IMR-90 (cell line): ENCODE results near the gene PREP. TPM values are rescaled to one million over a fixed set of nuclear protein-coding genes. Genes with fewer than 3 reads are reported as not detected.

Experiments used
- ATAC-seq: fragments of 200-7000 bp; cut with Tn5 transposase; 2 replicates; pipeline ENCODE4 v1.9.1; 2020; ENCODE audit warnings: low read depth, mild to moderate bottlenecking, moderate library complexity
- BruUV-seq: library from RNA; stranded (reverse); fragments of 400-500 nt; replicated peaks from 2 replicates; lab custom pipeline; 2021; lab: Mats Ljungman, UMichigan
- CTCF ChIA-PET: fragments of 300-600 bp; formaldehyde crosslinking; extraction: SDS; loops from one replicate; lab custom pipeline; 2021; ENCODE audit warnings: antibody characterized with exemption; lab: Yijun Ruan, JAX
- POLR2A ChIA-PET: fragments of 300-600 bp; sonication (Branson Sonifier 250); formaldehyde crosslinking; loops from one replicate; lab custom pipeline; 2022; ENCODE audit warnings: antibody characterized with exemption; ENCODE audit not compliant: unreplicated experiment; lab: Charles Lee
- DNase-seq: peaks from one replicate; pipeline ENCODE4 v3.0.0; 2013
- H2AFZ ChIP-seq: replicated peaks from 2 replicates; pipeline ENCODE3; 2013; ENCODE audit warnings: low read length, mild to moderate bottlenecking; ENCODE audit not compliant: poor library complexity
- H2AK5ac ChIP-seq: 2 replicates; pipeline ENCODE4 v1.6.1; 2013; ENCODE audit warnings: low read depth, low read length, inconsistent platforms
- H2AK9ac ChIP-seq: replicated peaks from 2 replicates; pipeline ENCODE3; 2013; ENCODE audit warnings: mild to moderate bottlenecking, low read depth, low read length, moderate library complexity; ENCODE audit not compliant: poor library complexity
- H2BK120ac ChIP-seq: 2 replicates; pipeline ENCODE4 v1.6.1; 2013; ENCODE audit warnings: low read depth, low read length, inconsistent platforms
- H2BK15ac ChIP-seq: 3 replicates; pipeline ENCODE4 v1.6.1; 2013; ENCODE audit warnings: low read depth, low read length, inconsistent platforms
- H2BK20ac ChIP-seq: 2 replicates; pipeline ENCODE4 v1.6.1; 2013; ENCODE audit warnings: low read depth, mild to moderate bottlenecking, inconsistent platforms, low read length, moderate library complexity
- H2BK5ac ChIP-seq: 2 replicates; pipeline ENCODE4 v1.6.1; 2013; ENCODE audit warnings: mild to moderate bottlenecking, low read depth, low read length, inconsistent platforms; ENCODE audit not compliant: poor library complexity, severe bottlenecking
- H3K14ac ChIP-seq: replicated peaks from 2 replicates; pipeline ENCODE4 v1.6.1; 2013; ENCODE audit warnings: low read depth, low read length, inconsistent platforms
- H3K18ac ChIP-seq: 2 replicates; pipeline ENCODE4 v1.6.1; 2013; ENCODE audit warnings: low read depth, low read length, control low read depth
- H3K23ac ChIP-seq: 2 replicates; pipeline ENCODE4 v1.6.1; 2013; ENCODE audit warnings: low read depth, low read length, inconsistent platforms
- H3K27ac ChIP-seq: 2 replicates; pipeline ENCODE4 v1.5.1; 2013; ENCODE audit warnings: mild to moderate bottlenecking, control low read depth, low read length; ENCODE audit not compliant: insufficient read depth
- H3K27me3 ChIP-seq: 2 replicates; pipeline ENCODE4 v1.6.1; 2013; ENCODE audit warnings: low read length; ENCODE audit not compliant: control insufficient read depth, insufficient read depth
- H3K36me3 ChIP-seq: 2 replicates; pipeline ENCODE4 v1.6.1; 2013; ENCODE audit warnings: low read length, mixed read lengths; ENCODE audit not compliant: control insufficient read depth, insufficient read depth
- H3K4ac ChIP-seq: 2 replicates; pipeline ENCODE4 v1.6.1; 2013; ENCODE audit warnings: low read depth, low read length, inconsistent platforms
- H3K4me1 ChIP-seq: 2 replicates; pipeline ENCODE4 v1.6.1; 2013; ENCODE audit warnings: low read length, mixed read lengths; ENCODE audit not compliant: control insufficient read depth, insufficient read depth
- H3K4me2 ChIP-seq: 2 replicates; pipeline ENCODE4 v1.6.1; 2013; ENCODE audit warnings: low read depth, mild to moderate bottlenecking, control low read depth, low read length, moderate library complexity
- H3K4me3 ChIP-seq: 2 replicates; pipeline ENCODE4 v1.5.1; 2013; ENCODE audit warnings: low read depth, mild to moderate bottlenecking, control low read depth, low read length, moderate library complexity; ENCODE audit not compliant: insufficient read depth
- H3K56ac ChIP-seq: 2 replicates; pipeline ENCODE4 v1.6.1; 2013; ENCODE audit warnings: low read length, inconsistent platforms; ENCODE audit not compliant: insufficient read depth; ENCODE audit errors: extremely low read depth
- H3K79me1 ChIP-seq, 2 experiments: 2 replicates each; pipeline ENCODE4 v1.6.1; 2013; ENCODE audit warnings: low read length in 2 of 2, inconsistent platforms in 1 of 2, low read depth in 1 of 2
- H3K9ac ChIP-seq: 2 replicates; pipeline ENCODE4 v1.6.1; 2013; ENCODE audit warnings: low read depth, low read length, control low read depth
- H3K9me1 ChIP-seq: 2 replicates; pipeline ENCODE4 v1.6.1; 2013; ENCODE audit warnings: low read length, inconsistent platforms; ENCODE audit not compliant: insufficient read depth
- H3K9me3 ChIP-seq: 2 replicates; pipeline ENCODE4 v1.6.1; 2013; ENCODE audit warnings: low read length; ENCODE audit not compliant: control insufficient read depth, insufficient read depth
- H4K20me1 ChIP-seq: 2 replicates; pipeline ENCODE4 v1.6.1; 2013; ENCODE audit warnings: low read length, inconsistent platforms; ENCODE audit not compliant: insufficient read depth
- H4K5ac ChIP-seq: 2 replicates; pipeline ENCODE4 v1.6.1; 2013; ENCODE audit warnings: mild to moderate bottlenecking, low read depth, low read length, control low read depth
- H4K8ac ChIP-seq, 2 experiments: 2 replicates each; pipeline ENCODE4 v1.6.1; 2013; ENCODE audit warnings: low read depth in 2 of 2, low read length in 2 of 2, control low read depth in 1 of 2, inconsistent platforms in 1 of 2
- H4K91ac ChIP-seq: 2 replicates; pipeline ENCODE4 v1.6.1; 2013; ENCODE audit warnings: low read depth, low read length, inconsistent platforms; ENCODE audit not compliant: insufficient read depth
- BHLHE40 ChIP-seq: fragments of 150-350 bp; IDR thresholded peaks from 2 replicates; pipeline ENCODE4 v1.6.1; 2016; ENCODE audit warnings: mild to moderate bottlenecking, low read depth, low read length
- CEBPB ChIP-seq: IDR thresholded peaks from 2 replicates; pipeline ENCODE4 v1.6.1; 2012; ENCODE audit warnings: low read depth, low read length, improper control_type of control experiment
- CHD1 ChIP-seq: IDR thresholded peaks from 2 replicates; pipeline ENCODE4 v1.6.1; 2012; ENCODE audit warnings: low read depth, low read length, improper control_type of control experiment
- CTCF ChIP-seq: conservative IDR thresholded peaks from 2 replicates; pipeline ENCODE4 v1.5.1; 2012; ENCODE audit warnings: mild to moderate bottlenecking, low read depth, low read length, improper control_type of control experiment
- FOS ChIP-seq: fragments of 150-350 bp; IDR thresholded peaks from 2 replicates; pipeline ENCODE4 v1.6.1; 2016; ENCODE audit warnings: low read depth, low read length
- MAFK ChIP-seq: IDR thresholded peaks from 2 replicates; pipeline ENCODE4 v1.6.1; 2012; ENCODE audit warnings: low read depth, low read length, improper control_type of control experiment
- MAZ ChIP-seq: IDR thresholded peaks from 2 replicates; pipeline ENCODE4 v1.6.1; 2012; ENCODE audit warnings: low read depth, mild to moderate bottlenecking, low read length, improper control_type of control experiment, moderate library complexity, borderline replicate concordance
- MXI1 ChIP-seq: IDR thresholded peaks from 2 replicates; pipeline ENCODE4 v1.6.1; 2012; ENCODE audit warnings: low read depth, mild to moderate bottlenecking, low read length, moderate library complexity, borderline replicate concordance
- NFE2L2 ChIP-seq: fragments of 150-350 bp; IDR thresholded peaks from 2 replicates; pipeline ENCODE4 v1.6.1; 2016; ENCODE audit warnings: low read depth, mild to moderate bottlenecking, low read length
- POLR2A ChIP-seq: IDR thresholded peaks from 2 replicates; pipeline ENCODE4 v1.6.1; 2012; ENCODE audit warnings: mild to moderate bottlenecking, low read depth, low read length
- RAD21 ChIP-seq: IDR thresholded peaks from 2 replicates; pipeline ENCODE4 v1.6.1; 2012; ENCODE audit warnings: low read length, improper control_type of control experiment
- RCOR1 ChIP-seq: IDR thresholded peaks from 2 replicates; pipeline ENCODE4 v1.6.1; 2012; ENCODE audit warnings: mild to moderate bottlenecking, low read length, improper control_type of control experiment; ENCODE audit not compliant: insufficient replicate concordance
- RFX5 ChIP-seq: IDR thresholded peaks from 2 replicates; pipeline ENCODE4 v1.8.0; 2012; ENCODE audit warnings: low read depth, mild to moderate bottlenecking, low read length, moderate library complexity
- SMC3 ChIP-seq: fragments of 150-350 bp; IDR thresholded peaks from 2 replicates; pipeline ENCODE4 v1.6.1; 2016; ENCODE audit warnings: low read depth, mild to moderate bottlenecking, antibody characterized with exemption, low read length, moderate library complexity
- WGBS, 2 experiments: methylation state at CpG; one replicate each; pipeline versions ENCODE4 v1.1.5 to v1.1.7; 2013; ENCODE audit warnings: missing lambda C conversion rate in 2 of 2; ENCODE audit not compliant: insufficient read length in 1 of 2; ENCODE audit errors: extremely low coverage in 2 of 2; 5-methylcytosine and 5-hydroxymethylcytosine counted together
- dilution Hi-C: fragments of 300-500 bp; cut with HindIII; formaldehyde crosslinking; loops from one replicate; pipeline ENCODE4 v1.14.3; 2018; ENCODE audit warnings: low sequenced_read_pairs; ENCODE audit not compliant: unreplicated experiment
- in situ Hi-C: fragments of 300-500 bp; cut with MboI; formaldehyde crosslinking; loops from 3 replicates; pipeline ENCODE4 v1.14.3; 2019; ENCODE audit warnings: low sequenced_read_pairs, inconsistent platforms, mixed read lengths
- intact Hi-C: fragments of 100-400 bp; cut with micrococcal nuclease; formaldehyde crosslinking; loops from 2 replicates; pipeline ENCODE4 v1.10.0; 2022
- polyA plus RNA-seq, 3 experiments: library from polyadenylated mRNA; depleted of rRNA; stranded (reverse); fragments of >200 nt; gene quantifications; 2 replicates each; pipeline ENCODE4 v1.2.3, GENCODE V29; 2012; ENCODE audit warnings: low replicate concordance in 1 of 3
- total RNA-seq: library from RNA; depleted of rRNA; stranded (reverse); fragments of >200 nt; gene quantifications from 2 replicates; pipeline ENCODE4 v1.2.3, GENCODE V29; 2012
- TF ChIP-seq, protein P1 (sequence below): fragments of 150-350 bp; IDR thresholded peaks from 2 replicates; pipeline ENCODE4 v1.6.1; 2017; ENCODE audit warnings: mild to moderate bottlenecking, antibody characterized with exemption, low read length, low read depth
- TF ChIP-seq, protein P2 (sequence below): fragments of 150-350 bp; IDR thresholded peaks from 2 replicates; pipeline ENCODE4 v1.6.1; 2016; ENCODE audit warnings: low read depth, mild to moderate bottlenecking, low read length, moderate library complexity, borderline replicate concordance

PREP gene
- total and polyA plus RNA-seq, 2 of the 4 experiments (the other 2 are of a cell fraction) = 21.0 to 25.7 TPM

DNA sequence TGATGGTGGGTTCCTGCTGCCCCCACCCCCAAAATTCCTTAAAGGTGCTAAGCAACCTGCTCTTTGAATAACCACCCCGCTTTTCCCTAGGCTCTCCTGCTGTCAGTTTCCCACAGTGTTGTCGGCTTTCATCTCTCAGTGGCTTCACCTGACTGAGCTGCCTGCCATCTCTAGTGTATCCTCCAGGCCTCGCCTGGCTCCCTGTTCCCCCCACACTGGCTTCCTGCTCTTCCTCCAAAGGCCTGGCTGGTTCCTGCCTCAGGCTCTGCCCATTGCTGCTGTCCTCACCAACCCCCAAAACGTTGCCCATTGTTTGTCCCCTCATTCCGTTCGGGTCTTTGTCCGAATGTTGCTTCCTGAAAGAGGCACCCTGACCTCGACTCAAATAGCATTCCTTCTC, 129.3 kb downstream of the PREP start:
- no peak overlapping the region for H3K4me3 ChIP-seq
- no peak overlapping the region for H2AFZ ChIP-seq
- no peak overlapping the region for H3K4me2 ChIP-seq
- peaks cover 4% of the 10 kb centered on the region; the same call in 1 of the 2 replicates for H3K4me1 ChIP-seq
- peaks cover 9% of the 10 kb centered on the region for H3K36me3 ChIP-seq
- no peaks in the 10 kb centered on the region for H3K27me3 ChIP-seq
- H2BK5ac ChIP-seq = no peak overlapping the region
- no peaks in the 10 kb centered on the region for H3K9me3 ChIP-seq
- H3K27ac ChIP-seq = no peak overlapping the region
- in situ Hi-C loops (no loop called here), dilution Hi-C loops (no loop called here), intact Hi-C loops (no loop called here)
- H4K91ac ChIP-seq = no peak overlapping the region; the same call in 1 of the 2 replicates
- H4K5ac ChIP-seq = no peak overlapping the region
- H2BK20ac ChIP-seq = no peak overlapping the region
- no peak overlapping the region for H3K4ac ChIP-seq
- no peak overlapping the region for H2BK120ac ChIP-seq
- no peak overlapping the region for H3K23ac ChIP-seq
- H3K9me1 ChIP-seq = peaks cover 6% of the 10 kb centered on the region; the same call in 1 of the 2 replicates
- H3K56ac ChIP-seq = no peak overlapping the region
- H2BK15ac ChIP-seq = no peak overlapping the region
- no peaks in the 10 kb centered on the region for H4K20me1 ChIP-seq
- no peak overlapping the region for H4K8ac ChIP-seq
- POLR2A ChIA-PET = no interaction called here
- 86% methylated on average over 6 of the region's 8 CpGs; no CpG with 5 or more reads in 1 of the 2 experiments for WGBS, 2 experiments
- H3K9ac ChIP-seq = no peak overlapping the region
- no peak overlapping the region for H3K14ac ChIP-seq
- TF ChIP-seq MXI1 (no peak), CTCF (no peak), MAZ (no peak), RFX5 (no peak), FOS (no peak), NFE2L2 (no peak), MAFK (no peak), BHLHE40 (no peak), RAD21 (no peak), CHD1 (no peak), POLR2A (no peak), RCOR1 (no peak), SMC3 (no peak), CEBPB (no peak)
- TF ChIP-seq, protein P1, sequence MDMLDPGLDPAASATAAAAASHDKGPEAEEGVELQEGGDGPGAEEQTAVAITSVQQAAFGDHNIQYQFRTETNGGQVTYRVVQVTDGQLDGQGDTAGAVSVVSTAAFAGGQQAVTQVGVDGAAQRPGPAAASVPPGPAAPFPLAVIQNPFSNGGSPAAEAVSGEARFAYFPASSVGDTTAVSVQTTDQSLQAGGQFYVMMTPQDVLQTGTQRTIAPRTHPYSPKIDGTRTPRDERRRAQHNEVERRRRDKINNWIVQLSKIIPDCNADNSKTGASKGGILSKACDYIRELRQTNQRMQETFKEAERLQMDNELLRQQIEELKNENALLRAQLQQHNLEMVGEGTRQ = no peak
- TF ChIP-seq, protein P2, sequence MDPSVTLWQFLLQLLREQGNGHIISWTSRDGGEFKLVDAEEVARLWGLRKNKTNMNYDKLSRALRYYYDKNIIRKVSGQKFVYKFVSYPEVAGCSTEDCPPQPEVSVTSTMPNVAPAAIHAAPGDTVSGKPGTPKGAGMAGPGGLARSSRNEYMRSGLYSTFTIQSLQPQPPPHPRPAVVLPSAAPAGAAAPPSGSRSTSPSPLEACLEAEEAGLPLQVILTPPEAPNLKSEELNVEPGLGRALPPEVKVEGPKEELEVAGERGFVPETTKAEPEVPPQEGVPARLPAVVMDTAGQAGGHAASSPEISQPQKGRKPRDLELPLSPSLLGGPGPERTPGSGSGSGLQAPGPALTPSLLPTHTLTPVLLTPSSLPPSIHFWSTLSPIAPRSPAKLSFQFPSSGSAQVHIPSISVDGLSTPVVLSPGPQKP = no peak
- no peak overlapping the region for H2AK9ac ChIP-seq
- no peak for ATAC-seq
- BruUV-seq = no TSS peak
- no peak overlapping the region for H3K18ac ChIP-seq
- no peak for DNase-seq
- H2AK5ac ChIP-seq = no peak overlapping the region
- CTCF ChIA-PET = no interaction called here
- no peaks in the 10 kb centered on the region for H3K79me1 ChIP-seq
